Measurements from ENCODE around the gene ACER2.

DNA sequence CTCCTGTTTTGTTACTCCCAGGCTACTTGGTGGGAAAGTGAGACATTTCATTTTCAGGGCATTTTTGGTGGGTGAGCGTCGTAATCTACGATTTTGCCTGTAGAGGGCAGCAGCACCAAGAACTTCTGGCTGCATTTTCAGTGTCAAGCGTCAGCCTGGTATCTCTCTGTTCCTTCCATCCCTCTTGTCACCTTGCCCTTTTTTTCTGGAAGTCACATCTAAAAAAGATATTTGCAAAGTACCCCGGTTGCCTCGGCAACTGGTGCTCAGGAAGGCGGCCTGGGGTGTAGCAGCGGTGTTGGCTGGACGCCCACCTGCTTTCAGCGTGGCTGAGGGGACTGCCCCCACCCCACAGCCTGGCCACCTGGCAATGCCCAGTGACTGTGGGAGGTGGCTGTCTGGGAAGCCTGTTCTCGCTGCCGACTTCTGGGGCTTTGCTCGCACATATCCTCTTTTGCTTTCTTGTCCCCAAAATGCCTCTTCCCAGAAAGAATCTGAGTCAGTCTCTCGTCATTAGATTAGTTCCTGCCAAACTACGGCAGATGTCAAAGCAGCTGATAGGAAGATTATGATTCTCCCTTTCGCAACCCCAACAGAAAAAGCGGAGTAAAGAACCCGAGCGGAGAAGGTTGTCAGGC lies 84.5 kb downstream of the ACER2 start:
- TF ChIP-seq, protein P1, sequence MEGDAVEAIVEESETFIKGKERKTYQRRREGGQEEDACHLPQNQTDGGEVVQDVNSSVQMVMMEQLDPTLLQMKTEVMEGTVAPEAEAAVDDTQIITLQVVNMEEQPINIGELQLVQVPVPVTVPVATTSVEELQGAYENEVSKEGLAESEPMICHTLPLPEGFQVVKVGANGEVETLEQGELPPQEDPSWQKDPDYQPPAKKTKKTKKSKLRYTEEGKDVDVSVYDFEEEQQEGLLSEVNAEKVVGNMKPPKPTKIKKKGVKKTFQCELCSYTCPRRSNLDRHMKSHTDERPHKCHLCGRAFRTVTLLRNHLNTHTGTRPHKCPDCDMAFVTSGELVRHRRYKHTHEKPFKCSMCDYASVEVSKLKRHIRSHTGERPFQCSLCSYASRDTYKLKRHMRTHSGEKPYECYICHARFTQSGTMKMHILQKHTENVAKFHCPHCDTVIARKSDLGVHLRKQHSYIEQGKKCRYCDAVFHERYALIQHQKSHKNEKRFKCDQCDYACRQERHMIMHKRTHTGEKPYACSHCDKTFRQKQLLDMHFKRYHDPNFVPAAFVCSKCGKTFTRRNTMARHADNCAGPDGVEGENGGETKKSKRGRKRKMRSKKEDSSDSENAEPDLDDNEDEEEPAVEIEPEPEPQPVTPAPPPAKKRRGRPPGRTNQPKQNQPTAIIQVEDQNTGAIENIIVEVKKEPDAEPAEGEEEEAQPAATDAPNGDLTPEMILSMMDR (conservative IDR thresholded peaks at IDR 0.05; ENCODE audit: low read depth, low read length) = peak; percentile 80
- TF ChIP-seq BHLHE40 (IDR thresholded peaks at IDR 0.05; ENCODE audit: low read depth, low read length) (no peak), POLR2A (IDR thresholded peaks at IDR 0.05; ENCODE audit: low read depth, low read length) (no peak), RFX5 (IDR thresholded peaks at IDR 0.05; ENCODE audit: low read depth, low read length) (no peak), CEBPB (IDR thresholded peaks at IDR 0.05; ENCODE audit: low read depth, low read length) (peak; percentile 85), FOS (IDR thresholded peaks at IDR 0.05; ENCODE audit: low read depth, low read length) (no peak), RCOR1 (IDR thresholded peaks at IDR 0.05; ENCODE audit: insufficient replicate concordance, low read length) (no peak), MXI1 (IDR thresholded peaks at IDR 0.05; ENCODE audit: borderline replicate concordance, low read depth, low read length) (no peak), SMC3 (IDR thresholded peaks at IDR 0.05; ENCODE audit: low read depth, low read length) (peak; percentile 53), NFE2L2 (IDR thresholded peaks at IDR 0.05; ENCODE audit: low read depth, low read length) (no peak), MAFK (IDR thresholded peaks at IDR 0.05; ENCODE audit: low read depth, low read length) (no peak), MAZ (IDR thresholded peaks at IDR 0.05; ENCODE audit: borderline replicate concordance, low read depth, low read length) (no peak)
- TF ChIP-seq, protein P2, sequence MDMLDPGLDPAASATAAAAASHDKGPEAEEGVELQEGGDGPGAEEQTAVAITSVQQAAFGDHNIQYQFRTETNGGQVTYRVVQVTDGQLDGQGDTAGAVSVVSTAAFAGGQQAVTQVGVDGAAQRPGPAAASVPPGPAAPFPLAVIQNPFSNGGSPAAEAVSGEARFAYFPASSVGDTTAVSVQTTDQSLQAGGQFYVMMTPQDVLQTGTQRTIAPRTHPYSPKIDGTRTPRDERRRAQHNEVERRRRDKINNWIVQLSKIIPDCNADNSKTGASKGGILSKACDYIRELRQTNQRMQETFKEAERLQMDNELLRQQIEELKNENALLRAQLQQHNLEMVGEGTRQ (IDR thresholded peaks at IDR 0.05; ENCODE audit: low read depth, low read length) = no peak
